Thymus (tissue), 11 donors: ENCODE data around the gene METTL1. TPM values are rescaled to one million over a fixed set of nuclear protein-coding genes. Genes with fewer than 3 reads are reported as not detected.

Experiments used
- DNase-seq, 9 donors: peaks; one replicate each; pipeline ENCODE4 v3.0.0-alpha.2; 2013; ENCODE audit warnings: low spot score in 9 of 9, low read depth in 6 of 9, missing footprints in 1 of 9
- H3K27ac ChIP-seq, 2 donors: one replicate each; pipeline ENCODE4 v1.5.1; 2013; ENCODE audit warnings: control low read depth in 1 of 2, low read depth in 1 of 2, low read length in 1 of 2, mild to moderate bottlenecking in 1 of 2, moderate library complexity in 1 of 2
- H3K27me3 ChIP-seq, 2 donors: one replicate each; pipeline ENCODE4 v1.5.1; 2013; ENCODE audit warnings: low read length in 1 of 2; ENCODE audit not compliant: control insufficient read depth in 2 of 2, insufficient read depth in 1 of 2
- H3K36me3 ChIP-seq, 2 donors: one replicate each; pipeline ENCODE4 v1.5.1; 2013; ENCODE audit warnings: low read length in 1 of 2, mild to moderate bottlenecking in 1 of 2, moderate library complexity in 1 of 2; ENCODE audit not compliant: control insufficient read depth in 2 of 2, insufficient read depth in 2 of 2
- H3K4me1 ChIP-seq, 2 donors: one replicate each; pipeline ENCODE4 v1.5.1; 2013; ENCODE audit warnings: low read length in 2 of 2; ENCODE audit not compliant: control insufficient read depth in 2 of 2, insufficient read depth in 2 of 2
- H3K4me3 ChIP-seq, 2 donors: one replicate each; pipeline ENCODE4 v1.5.1; 2013; ENCODE audit warnings: low read length in 2 of 2, control low read depth in 1 of 2, mild to moderate bottlenecking in 1 of 2
- H3K9me3 ChIP-seq, 2 donors: one replicate each; pipeline ENCODE4 v1.5.1; 2013; ENCODE audit warnings: low read length in 1 of 2, mild to moderate bottlenecking in 1 of 2; ENCODE audit not compliant: control insufficient read depth in 2 of 2, insufficient read depth in 1 of 2
- WGBS: extraction: QIAGEN DNeasy Blood & Tissue Kit; methylation state at CpG from one replicate; pipeline ENCODE4 v1.1.7; 2013; 5-methylcytosine and 5-hydroxymethylcytosine counted together
- polyA plus RNA-seq: library from polyadenylated mRNA; stranded (reverse); fragments of 200-250 nt; gene quantifications from one replicate; pipeline ENCODE4 v1.2.3, GENCODE V29; 2013
- total RNA-seq: library from RNA; stranded (reverse); fragments of 120-200 nt; gene quantifications from one replicate; pipeline ENCODE4 v1.2.4, GENCODE V29; 2013
- donor health status: healthy.

The METTL1 gene
- total and polyA plus RNA-seq, 2 donors: 10.6 to 12.9 TPM

DNA sequence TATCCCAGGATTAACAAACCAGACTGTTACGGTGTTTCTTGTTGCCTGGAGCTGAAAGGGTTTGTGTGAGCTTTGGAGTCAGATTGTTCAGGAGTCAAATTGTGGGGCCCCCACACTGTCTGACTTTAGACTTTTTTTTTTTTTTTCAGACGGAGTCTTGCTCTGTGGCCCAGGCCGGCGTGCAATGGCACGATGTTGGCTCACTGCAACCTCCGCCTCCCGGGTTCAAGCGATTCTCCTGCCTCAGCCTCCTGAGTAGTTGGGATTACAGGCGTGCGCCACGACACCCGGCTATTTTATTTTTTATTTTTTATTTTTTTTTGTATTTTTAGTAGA lies 11.5 kb upstream of the METTL1 start:
- no peak overlapping the region for H3K27ac ChIP-seq
- 94% methylated on average over 12 of the region's 12 CpGs for WGBS

DNA sequence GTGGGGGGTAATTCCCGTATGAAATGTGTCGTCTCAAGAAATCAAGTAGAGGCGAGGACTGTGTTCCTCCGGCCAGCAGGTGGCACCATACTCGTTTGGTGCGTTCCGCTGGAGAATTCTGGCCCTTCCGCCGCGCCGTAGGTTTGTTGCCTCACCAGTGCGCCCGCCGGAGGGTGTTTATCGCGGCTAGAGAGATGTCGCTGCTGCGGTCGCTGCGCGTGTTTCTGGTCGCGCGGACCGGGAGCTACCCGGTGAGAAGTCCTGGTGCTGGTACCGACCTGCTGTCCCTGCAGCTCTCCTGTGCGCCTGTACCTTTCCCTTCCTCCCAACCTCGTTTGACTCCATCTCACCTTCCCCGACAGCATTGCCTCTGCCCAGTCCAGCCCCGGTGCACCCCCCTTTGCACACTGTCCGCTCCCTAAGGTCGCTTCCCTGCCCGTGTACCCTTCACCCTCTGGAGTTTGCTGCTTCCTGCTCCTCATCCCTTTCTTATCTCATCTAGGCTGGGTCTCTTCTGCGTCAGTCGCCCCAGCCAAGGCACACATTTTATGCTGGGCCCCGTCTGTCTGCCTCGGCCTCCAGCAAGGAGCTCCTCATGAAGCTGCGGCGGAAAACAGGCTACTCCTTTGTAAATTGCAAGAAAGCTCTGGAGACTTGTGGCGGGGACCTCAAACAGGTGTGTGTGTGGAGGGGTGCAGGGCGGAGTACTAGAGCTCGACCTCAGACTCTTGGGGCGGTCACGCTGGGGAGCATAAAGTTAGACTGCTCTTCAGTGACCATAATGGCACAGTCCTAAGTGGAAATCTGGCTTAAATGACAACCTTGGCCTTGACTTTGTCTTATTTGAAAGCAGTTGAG lies 10.9 kb upstream of the METTL1 start, which contains the start of gene TSFM:
Gene TSFM (plus strand): TSS at position 180 of the 858 bp plus-strand sequence. CDS start 15 bp downstream, at position 195.
- 2% methylated on average over 45 of the region's 45 CpGs for WGBS
- peak; percentile 90 to 99 (median 95) for DNase-seq
- Histone ChIP-seq H3K27me3 (no peaks in the 10 kb centered on the region), H3K27ac (peak within 1 kb of the TSS; percentile 70 to 80), H3K4me1 (peaks cover 23 to 36% of the 10 kb centered on the region in 2 donors), H3K9me3 (no peaks in the 10 kb centered on the region), H3K36me3 (peaks cover 20 to 27% of the 10 kb centered on the region in 2 donors), H3K4me3 (peak within 1 kb of the TSS; percentile 74 to 99)

More for the DNA sequence above, 11.5 kb upstream of the METTL1 start:
- Histone ChIP-seq H3K27me3 (no peaks in the 10 kb centered on the region), H3K4me3 (peak overlapping the region; percentile 74 to 99), H3K36me3 (peaks cover 20 to 29% of the 10 kb centered on the region in 2 donors), H3K9me3 (no peaks in the 10 kb centered on the region), H3K4me1 (peaks cover 23 to 36% of the 10 kb centered on the region in 2 donors)
- DNase-seq: no peak

- H3K36me3 ChIP-seq: peaks cover 15 to 21% of the 10 kb centered on the region in 2 donors
- peak overlapping the region in 1 of 2 donors; percentile 99 for H3K4me3 ChIP-seq
- H3K27me3 ChIP-seq: no peaks in the 10 kb centered on the region
- DNase-seq: no peak
- no peaks in the 10 kb centered on the region for H3K9me3 ChIP-seq
- H3K4me1 ChIP-seq: peaks cover 23 to 36% of the 10 kb centered on the region in 2 donors
- no peak overlapping the region for H3K27ac ChIP-seq
- 32% methylated on average over 4 of the region's 4 CpGs for WGBS
Measured at GRCh38 chr12:57782243-57782607, 10.3 kb upstream of the METTL1 start.

- H3K27me3 ChIP-seq: no peaks in the 10 kb centered on the region
- H3K36me3 ChIP-seq: peaks cover 12 to 17% of the 10 kb centered on the region in 2 donors
- H3K4me3 ChIP-seq: no peak overlapping the region
- H3K9me3 ChIP-seq: no peaks in the 10 kb centered on the region
- WGBS: 86% methylated on average over 2 of the region's 2 CpGs
- H3K4me1 ChIP-seq: peaks cover 23 to 36% of the 10 kb centered on the region in 2 donors
- peak in 1 of 9 donors; percentile 29 for DNase-seq
- H3K27ac ChIP-seq: peak overlapping the region; percentile 55 to 80
Measured at GRCh38 chr12:57781801-57782200, 9.9 kb upstream of the METTL1 start.

DNA sequence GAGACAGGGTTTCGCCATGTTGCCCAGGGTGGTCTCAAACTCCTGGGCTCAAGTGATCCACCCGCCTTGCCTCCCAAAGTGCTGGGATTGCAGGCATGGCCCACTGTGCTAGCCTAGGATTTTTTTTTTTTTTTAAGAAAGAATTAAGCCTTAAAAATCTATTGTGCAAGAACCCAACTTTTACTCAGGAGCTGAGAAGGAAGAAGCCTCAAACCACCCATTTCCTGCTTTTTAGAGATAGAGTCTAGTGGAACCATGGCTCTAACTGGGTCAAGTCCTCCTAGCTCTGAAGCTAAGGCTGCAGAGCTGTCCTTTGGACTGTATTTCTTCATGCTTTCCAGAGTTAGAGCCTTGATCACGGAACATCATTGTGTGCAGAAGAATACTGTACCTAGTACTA lies 9.3 kb upstream of the METTL1 start:
- Histone ChIP-seq H3K9me3 (no peaks in the 10 kb centered on the region), H3K27ac (peak overlapping the region; percentile 55 to 80), H3K27me3 (no peaks in the 10 kb centered on the region), H3K36me3 (peaks cover 7 to 12% of the 10 kb centered on the region in 2 donors), H3K4me1 (peaks cover 23 to 36% of the 10 kb centered on the region in 2 donors), H3K4me3 (no peak overlapping the region)
- peak in 3 of 9 donors; percentile 24 to 61 (median 36) for DNase-seq
- WGBS: 94% methylated on average over 3 of the region's 3 CpGs

DNA sequence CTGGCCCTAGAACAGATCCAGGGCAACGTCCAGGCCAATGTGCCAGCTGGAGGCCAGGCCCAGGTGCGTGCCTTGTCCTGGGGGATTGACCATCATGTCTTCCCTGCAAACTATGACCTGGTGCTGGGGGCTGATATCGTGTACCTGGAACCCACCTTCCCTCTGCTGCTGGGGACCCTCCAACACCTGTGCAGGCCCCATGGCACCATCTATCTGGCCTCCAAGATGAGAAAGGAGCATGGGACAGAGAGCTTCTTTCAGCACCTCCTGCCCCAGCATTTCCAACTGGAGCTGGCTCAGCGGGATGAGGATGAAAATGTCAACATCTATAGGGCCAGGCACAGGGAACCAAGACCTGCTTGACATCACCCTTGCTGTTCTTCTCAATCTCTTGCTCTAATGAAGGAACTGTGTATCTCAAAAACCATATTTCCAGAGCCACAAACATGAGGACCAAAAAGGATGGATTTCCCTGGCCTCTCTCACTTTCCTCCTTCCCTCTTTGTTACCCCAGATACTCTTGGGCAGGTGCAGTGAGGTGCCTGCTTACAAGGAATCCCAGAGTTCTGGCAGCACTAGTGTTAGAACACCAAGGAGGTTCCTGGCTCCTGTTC lies 8.5 kb upstream of the METTL1 start:
- peak overlapping the region in 1 of 2 donors; percentile 80 for H3K27ac ChIP-seq
- no peak for DNase-seq
- peaks cover 3% of the 10 kb centered on the region in 2 donors for H3K36me3 ChIP-seq
- no peaks in the 10 kb centered on the region for H3K9me3 ChIP-seq
- 98% methylated on average over 4 of the region's 4 CpGs for WGBS
- no peaks in the 10 kb centered on the region for H3K27me3 ChIP-seq
- H3K4me3 ChIP-seq: no peak overlapping the region
- peaks cover 23 to 36% of the 10 kb centered on the region in 2 donors for H3K4me1 ChIP-seq

GRCh38 chr12:57779736-57780135 lies 7.8 kb upstream of the METTL1 start:
- no peaks in the 10 kb centered on the region for H3K36me3 ChIP-seq
- H3K27ac ChIP-seq: no peak overlapping the region
- H3K27me3 ChIP-seq: no peaks in the 10 kb centered on the region
- peaks cover 23 to 36% of the 10 kb centered on the region in 2 donors for H3K4me1 ChIP-seq
- no peaks in the 10 kb centered on the region for H3K9me3 ChIP-seq
- no peak overlapping the region for H3K4me3 ChIP-seq
- WGBS: 93% methylated on average over 1 of the region's 1 CpG
- DNase-seq: no peak

DNA sequence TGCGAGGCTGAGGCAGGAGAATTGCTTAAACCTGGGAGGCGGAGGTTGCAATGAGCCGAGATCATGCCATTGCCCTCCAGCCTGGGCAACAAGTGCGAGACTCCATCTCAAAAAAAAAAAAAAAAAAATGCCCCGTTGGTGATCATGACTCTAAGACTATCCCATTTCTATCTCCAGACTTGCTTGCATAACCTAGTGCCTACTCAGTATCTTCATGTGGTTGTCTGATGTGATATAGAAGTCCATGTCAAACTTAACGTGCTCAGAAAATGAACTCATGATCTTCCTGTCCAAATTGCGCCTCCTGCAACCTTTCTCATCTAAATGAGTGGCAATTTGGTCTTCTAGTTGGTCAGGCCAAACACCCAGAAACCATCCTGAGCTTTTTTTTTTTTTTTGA lies 6.0 kb upstream of the METTL1 start:
- no peak overlapping the region for H3K27ac ChIP-seq
- H3K4me1 ChIP-seq: peaks cover 22 to 33% of the 10 kb centered on the region in 2 donors
- no peaks in the 10 kb centered on the region for H3K36me3 ChIP-seq
- no peak for DNase-seq
- H3K4me3 ChIP-seq: no peak overlapping the region
- H3K9me3 ChIP-seq: peaks cover 0 to 4% of the 10 kb centered on the region in 2 donors
- 96% methylated on average over 7 of the region's 7 CpGs for WGBS
- H3K27me3 ChIP-seq: peaks cover 0 to 8% of the 10 kb centered on the region in 2 donors

DNA sequence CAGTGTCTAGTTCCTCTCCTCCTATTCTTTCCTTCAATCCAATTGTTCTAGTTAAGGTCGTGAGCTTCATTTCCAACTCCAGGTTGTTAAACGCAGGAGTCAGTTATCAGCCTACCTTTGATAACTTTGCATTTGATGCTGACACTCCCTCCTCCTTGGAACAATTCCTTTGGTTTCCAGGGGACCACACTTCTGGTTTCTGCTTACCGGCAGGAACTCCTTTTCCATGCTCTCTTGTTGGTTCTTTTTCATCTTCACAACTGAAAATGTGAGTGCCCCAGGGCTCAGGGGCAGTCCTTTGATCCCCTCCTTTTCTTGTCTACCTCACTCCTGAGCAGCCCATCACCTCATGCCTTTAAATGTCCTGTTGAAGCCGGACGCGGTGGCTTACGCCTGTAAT lies 5.5 kb upstream of the METTL1 start:
- peaks cover 0 to 4% of the 10 kb centered on the region in 2 donors for H3K9me3 ChIP-seq
- H3K4me1 ChIP-seq: peaks cover 25 to 36% of the 10 kb centered on the region in 2 donors
- H3K27me3 ChIP-seq: peaks cover 0 to 13% of the 10 kb centered on the region in 2 donors
- no peaks in the 10 kb centered on the region for H3K36me3 ChIP-seq
- DNase-seq: no peak
- H3K4me3 ChIP-seq: no peak overlapping the region
- 99% methylated on average over 7 of the region's 7 CpGs for WGBS
- no peak overlapping the region for H3K27ac ChIP-seq
